HCT116 (cell line): ENCODE data around the gene EPG5. TPM values are rescaled to one million over a fixed set of nuclear protein-coding genes. Genes with fewer than 3 reads are reported as not detected.

Experiments
- ATAC-seq: fragments of 200-7000 bp; cut with Tn5 transposase; 2 replicates; pipeline ENCODE4 v1.9.1; 2020; ENCODE audit warnings: mild to moderate bottlenecking, moderate library complexity
- BruUV-seq: library from RNA; stranded (reverse); fragments of 400-500 nt; replicated peaks from 2 replicates; lab custom pipeline; 2021; lab: Mats Ljungman, UMichigan
- CTCF ChIA-PET: fragments of 300-600 bp; sonication (Branson Sonifier 250); formaldehyde crosslinking; loops from one replicate; lab custom pipeline; 2021; ENCODE audit warnings: antibody characterized with exemption; lab: Charles Lee
- POLR2A ChIA-PET: fragments of 300-600, 350-600 bp; sonication (Branson Sonifier 250); formaldehyde crosslinking; loops from one replicate; lab custom pipeline; 2021; ENCODE audit warnings: antibody characterized with exemption; lab: Charles Lee
- RAD21 ChIA-PET, 2 experiments: fragments of 300-600 bp; sonication (Branson Sonifier 250); formaldehyde crosslinking; loops; one replicate each; lab custom pipeline; 2023; ENCODE audit warnings: low total read pairs in 2 of 2; ENCODE audit not compliant: uncharacterized antibody in 2 of 2, unreplicated experiment in 2 of 2, low non-redundant PET in 1 of 2; lab: Charles Lee
- DNase-seq: peaks from one replicate; pipeline ENCODE4 v3.0.0-alpha.2; 2010; ENCODE audit warnings: low read depth, low spot score
- H2AFZ ChIP-seq: fragments of 200-600 bp; shearing (Covaris generic), sonication (generic); 2 replicates; pipeline ENCODE4 v1.6.1; 2017; ENCODE audit warnings: low read depth, mixed run types, mixed read lengths, antibody characterized with exemption, low read length; ENCODE audit not compliant: poor library complexity, severe bottlenecking
- H3K27ac ChIP-seq: 2 replicates; pipeline ENCODE4 v1.5.1; 2012; ENCODE audit warnings: low read depth, low read length
- H3K27me3 ChIP-seq: fragments of 200-600 bp; sonication (generic); 2 replicates; pipeline ENCODE4 v1.6.1; 2016; ENCODE audit warnings: mixed run types, low read length, mixed read lengths; ENCODE audit not compliant: insufficient read depth
- H3K36me3 ChIP-seq, 2 experiments: fragments of 200-500 bp in 1 of 2; fragments of 200-600 bp in 1 of 2; sonication (Bioruptor generic) in 1 of 2; sonication (generic) in 1 of 2; 2 replicates each; pipeline versions ENCODE4 v1.5.1 to v1.6.1; 2014 to 2016; ENCODE audit warnings: low read length in 2 of 2, inconsistent platforms in 1 of 2, mixed read lengths in 1 of 2, mixed run types in 1 of 2; ENCODE audit not compliant: insufficient read depth in 2 of 2, control insufficient read depth in 1 of 2
- H3K4me1 ChIP-seq, 2 experiments: fragments of 200-600 bp in 1 of 2; sonication (generic) in 1 of 2; 2 replicates each; pipeline versions ENCODE4 v1.5.1 to v1.6.1; 2012 to 2017; ENCODE audit warnings: low read length in 2 of 2, inconsistent platforms in 1 of 2, mild to moderate bottlenecking in 1 of 2, mixed read lengths in 1 of 2, mixed run types in 1 of 2, moderate library complexity in 1 of 2; ENCODE audit not compliant: insufficient read depth in 2 of 2, control insufficient read depth in 1 of 2
- H3K4me2 ChIP-seq: fragments of 200-600 bp; sonication (generic); 2 replicates; pipeline ENCODE4 v1.6.1; 2017; ENCODE audit warnings: mixed run types, low read length, mixed read lengths
- H3K4me3 ChIP-seq, 2 experiments: fragments of 200-600 bp in 1 of 2; sonication (generic) in 1 of 2; replicated peaks in 1 of 2; 2 replicates each; pipeline ENCODE4 v1.5.1; 2011 to 2016; ENCODE audit warnings: low read length in 2 of 2, control low read depth in 1 of 2, low read depth in 1 of 2, mild to moderate bottlenecking in 1 of 2, mixed read lengths in 1 of 2, mixed run types in 1 of 2
- H3K79me2 ChIP-seq: fragments of 200-600 bp; sonication (generic); 2 replicates; pipeline ENCODE4 v1.6.1; 2017; ENCODE audit warnings: mild to moderate bottlenecking, mixed run types, low read length, moderate library complexity, mixed read lengths; ENCODE audit not compliant: insufficient read depth
- H3K9ac ChIP-seq: fragments of 200-600 bp; sonication (generic); 2 replicates; pipeline ENCODE4 v1.6.1; 2016; ENCODE audit warnings: low read length, mixed read lengths
- H3K9me2 ChIP-seq: fragments of 200-600 bp; sonication (generic), shearing (Covaris generic); 2 replicates; pipeline ENCODE4 v1.6.1; 2017; ENCODE audit warnings: mixed run types, mild to moderate bottlenecking, moderate library complexity; ENCODE audit not compliant: insufficient read depth
- H3K9me3 ChIP-seq, 2 experiments: fragments of 200-500 bp in 1 of 2; fragments of 200-600 bp in 1 of 2; sonication (Bioruptor generic) in 1 of 2; sonication (generic) in 1 of 2; 2 replicates each; pipeline ENCODE4 v1.6.1; 2014 to 2017; ENCODE audit warnings: low read length in 2 of 2, mixed read lengths in 2 of 2, inconsistent platforms in 1 of 2, low read depth in 1 of 2, mild to moderate bottlenecking in 1 of 2, mixed run types in 1 of 2, moderate library complexity in 1 of 2; ENCODE audit not compliant: control insufficient read depth in 1 of 2, insufficient read depth in 1 of 2
- H4K20me1 ChIP-seq: fragments of 200-600 bp; sonication (generic), shearing (Covaris generic); 2 replicates; pipeline ENCODE4 v1.6.1; 2017; ENCODE audit warnings: mixed run types, mild to moderate bottlenecking, moderate library complexity; ENCODE audit not compliant: insufficient read depth
- CEBPB ChIP-seq: IDR thresholded peaks from 2 replicates; pipeline ENCODE4 v1.6.1; 2012; ENCODE audit warnings: low read depth
- EGR1 ChIP-seq: IDR thresholded peaks from 2 replicates; pipeline ENCODE4 v1.6.1; 2012; ENCODE audit warnings: low read depth
- ELF1 ChIP-seq: IDR thresholded peaks from 2 replicates; pipeline ENCODE4 v1.6.1; 2012; ENCODE audit warnings: low read depth, borderline replicate concordance
- EZH2 ChIP-seq: fragments of 200-600 bp; sonication (generic); IDR thresholded peaks from 2 replicates; pipeline ENCODE4 v1.6.1; 2017; ENCODE audit warnings: antibody characterized with exemption, mixed run types
- JUND ChIP-seq: IDR thresholded peaks from 2 replicates; pipeline ENCODE4 v1.6.1; 2012
- SP1 ChIP-seq: IDR thresholded peaks from 2 replicates; pipeline ENCODE4 v1.6.1; 2012; ENCODE audit warnings: low read depth
- TCF7L2 ChIP-seq: IDR thresholded peaks from 2 replicates; pipeline ENCODE4 v1.7.0; 2011; ENCODE audit warnings: borderline replicate concordance, inconsistent platforms; ENCODE audit not compliant: insufficient read depth, insufficient read length; ENCODE audit errors: extremely low read depth
- YY1 ChIP-seq: IDR thresholded peaks from 2 replicates; pipeline ENCODE4 v1.6.1; 2011; ENCODE audit warnings: low read length, low read depth, moderate library complexity, mild to moderate bottlenecking; ENCODE audit not compliant: insufficient replicate concordance; ENCODE audit errors: extremely low read depth
- intact Hi-C: fragments of 100-400 bp; cut with micrococcal nuclease; formaldehyde crosslinking; loops from 2 replicates; pipeline ENCODE4 v1.10.0; 2022
- total RNA-seq: library from RNA; stranded (reverse); gene quantifications from one replicate; pipeline ENCODE4 v1.2.1, GENCODE V29; 2021; ENCODE audit not compliant: unreplicated experiment
- TF ChIP-seq, protein P1 (sequence below), 3 experiments: fragments of 200-600 bp in 1 of 3; sonication (generic) in 1 of 3; IDR thresholded peaks in 2 of 3; conservative IDR thresholded peaks in 1 of 3; 2 replicates each; pipeline ENCODE4 v1.5.1; 2012 to 2017; ENCODE audit warnings: low read depth in 2 of 3, low read length in 2 of 3, antibody characterized with exemption in 1 of 3, borderline replicate concordance in 1 of 3, control low read depth in 1 of 3, mild to moderate bottlenecking in 1 of 3, mixed read lengths in 1 of 3, mixed run types in 1 of 3, moderate library complexity in 1 of 3; ENCODE audit not compliant: insufficient read depth in 1 of 3
- TF ChIP-seq, protein P2 (sequence below): IDR thresholded peaks from 2 replicates; pipeline ENCODE4 v1.6.1; 2011; ENCODE audit warnings: mild to moderate bottlenecking, low read length, moderate library complexity; ENCODE audit not compliant: insufficient replicate concordance; ENCODE audit errors: extremely low read depth
- TF ChIP-seq, protein P3 (sequence below): IDR thresholded peaks from 2 replicates; pipeline ENCODE4 v1.6.1; 2012
- TF ChIP-seq, protein P4 (sequence below): IDR thresholded peaks from 2 replicates; pipeline ENCODE4 v1.6.1; 2012
- TF ChIP-seq, protein P5 (sequence below): IDR thresholded peaks from 2 replicates; pipeline ENCODE4 v1.6.1; 2012; ENCODE audit warnings: low read depth

Gene EPG5
- total RNA-seq, 1 experiment from 2014 or later = 12.9 TPM

DNA sequence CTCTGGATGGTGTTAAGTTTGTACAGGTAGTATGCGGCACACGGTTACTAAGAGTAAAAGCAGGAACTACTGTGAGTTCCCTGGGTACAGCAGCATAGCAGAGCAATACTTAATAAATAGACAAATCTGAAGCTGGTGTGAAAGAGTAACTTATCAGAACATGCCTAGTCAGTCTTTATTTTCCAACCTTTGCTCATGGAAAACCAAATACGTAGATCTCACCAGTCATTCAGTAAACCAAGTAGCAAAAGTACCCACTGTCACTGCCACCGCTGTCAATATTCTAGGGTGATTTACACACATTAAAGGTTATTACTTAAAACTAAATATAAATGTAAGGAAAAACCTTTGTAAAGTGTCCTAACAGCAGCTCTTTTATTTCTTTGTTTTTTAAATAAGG lies 106.6 kb downstream of the EPG5 start (continued):
- TF ChIP-seq, protein P1, sequence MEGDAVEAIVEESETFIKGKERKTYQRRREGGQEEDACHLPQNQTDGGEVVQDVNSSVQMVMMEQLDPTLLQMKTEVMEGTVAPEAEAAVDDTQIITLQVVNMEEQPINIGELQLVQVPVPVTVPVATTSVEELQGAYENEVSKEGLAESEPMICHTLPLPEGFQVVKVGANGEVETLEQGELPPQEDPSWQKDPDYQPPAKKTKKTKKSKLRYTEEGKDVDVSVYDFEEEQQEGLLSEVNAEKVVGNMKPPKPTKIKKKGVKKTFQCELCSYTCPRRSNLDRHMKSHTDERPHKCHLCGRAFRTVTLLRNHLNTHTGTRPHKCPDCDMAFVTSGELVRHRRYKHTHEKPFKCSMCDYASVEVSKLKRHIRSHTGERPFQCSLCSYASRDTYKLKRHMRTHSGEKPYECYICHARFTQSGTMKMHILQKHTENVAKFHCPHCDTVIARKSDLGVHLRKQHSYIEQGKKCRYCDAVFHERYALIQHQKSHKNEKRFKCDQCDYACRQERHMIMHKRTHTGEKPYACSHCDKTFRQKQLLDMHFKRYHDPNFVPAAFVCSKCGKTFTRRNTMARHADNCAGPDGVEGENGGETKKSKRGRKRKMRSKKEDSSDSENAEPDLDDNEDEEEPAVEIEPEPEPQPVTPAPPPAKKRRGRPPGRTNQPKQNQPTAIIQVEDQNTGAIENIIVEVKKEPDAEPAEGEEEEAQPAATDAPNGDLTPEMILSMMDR (IDR thresholded peaks at IDR 0.05 in 2 of 3, conservative IDR thresholded peaks at IDR 0.05 in 1 of 3; ENCODE audit: borderline replicate concordance in 1 of 3, insufficient read depth in 1 of 3, low read depth in 2 of 3, low read length in 2 of 3) = no peak
- no peak for TF ChIP-seq JUND
- TF ChIP-seq, protein P2, sequence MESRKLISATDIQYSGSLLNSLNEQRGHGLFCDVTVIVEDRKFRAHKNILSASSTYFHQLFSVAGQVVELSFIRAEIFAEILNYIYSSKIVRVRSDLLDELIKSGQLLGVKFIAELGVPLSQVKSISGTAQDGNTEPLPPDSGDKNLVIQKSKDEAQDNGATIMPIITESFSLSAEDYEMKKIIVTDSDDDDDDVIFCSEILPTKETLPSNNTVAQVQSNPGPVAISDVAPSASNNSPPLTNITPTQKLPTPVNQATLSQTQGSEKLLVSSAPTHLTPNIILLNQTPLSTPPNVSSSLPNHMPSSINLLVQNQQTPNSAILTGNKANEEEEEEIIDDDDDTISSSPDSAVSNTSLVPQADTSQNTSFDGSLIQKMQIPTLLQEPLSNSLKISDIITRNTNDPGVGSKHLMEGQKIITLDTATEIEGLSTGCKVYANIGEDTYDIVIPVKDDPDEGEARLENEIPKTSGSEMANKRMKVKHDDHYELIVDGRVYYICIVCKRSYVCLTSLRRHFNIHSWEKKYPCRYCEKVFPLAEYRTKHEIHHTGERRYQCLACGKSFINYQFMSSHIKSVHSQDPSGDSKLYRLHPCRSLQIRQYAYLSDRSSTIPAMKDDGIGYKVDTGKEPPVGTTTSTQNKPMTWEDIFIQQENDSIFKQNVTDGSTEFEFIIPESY = no peak
- TF ChIP-seq, all 23 proteins: peak for 0

DNA sequence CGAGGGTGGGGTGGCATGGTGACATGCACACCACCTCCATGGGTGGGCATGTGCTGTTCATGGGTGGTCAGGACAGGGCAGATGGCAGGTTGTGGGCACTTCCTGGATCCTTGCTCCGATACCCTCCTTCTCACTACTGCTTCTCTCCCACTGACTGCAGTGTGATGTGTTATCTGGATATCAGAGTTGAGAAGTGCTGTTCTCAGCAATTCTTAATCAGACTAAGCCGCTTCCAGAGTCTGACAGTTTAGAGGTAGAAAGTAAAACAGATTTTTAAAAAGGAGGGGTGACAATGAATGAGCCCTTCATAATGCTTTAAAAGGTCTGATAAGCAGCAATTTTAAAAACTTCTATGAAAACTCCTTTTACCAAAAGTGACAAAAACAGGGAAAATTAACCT lies 107.8 kb downstream of the EPG5 start:
- Histone ChIP-seq H3K27ac (no peak overlapping the region), H3K4me2 (no peak overlapping the region), H3K9me3 (no peaks in the 10 kb centered on the region), H3K4me3 (no peak overlapping the region), H3K36me3 (peaks cover 0 to 2% of the 10 kb centered on the region in 2 experiments; a peak in 3 of 4 replicates), H3K79me2 (no peaks in the 10 kb centered on the region), H2AFZ (no peak overlapping the region), H3K4me1 (no peaks in the 10 kb centered on the region), H3K9ac (no peak overlapping the region), H3K9me2 (no peaks in the 10 kb centered on the region), H3K27me3 (no peaks in the 10 kb centered on the region), H4K20me1 (no peaks in the 10 kb centered on the region)
- DNase-seq = no peak
- intact Hi-C loops = loop anchor here (5.0 kb wide), 1 partner anchor 48 kb away; no protein-coding TSS in a partner anchor
- ChIA-PET RAD21 (no interaction called here), CTCF (no interaction called here), POLR2A (no interaction called here)
- no peak for ATAC-seq
- TF ChIP-seq, protein P3, sequence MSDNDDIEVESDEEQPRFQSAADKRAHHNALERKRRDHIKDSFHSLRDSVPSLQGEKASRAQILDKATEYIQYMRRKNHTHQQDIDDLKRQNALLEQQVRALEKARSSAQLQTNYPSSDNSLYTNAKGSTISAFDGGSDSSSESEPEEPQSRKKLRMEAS = no peak
- TF ChIP-seq TCF7L2 (no peak), ELF1 (no peak), EZH2 (no peak), YY1 (no peak), EGR1 (no peak), CEBPB (no peak), SP1 (no peak)
- TF ChIP-seq, protein P4, sequence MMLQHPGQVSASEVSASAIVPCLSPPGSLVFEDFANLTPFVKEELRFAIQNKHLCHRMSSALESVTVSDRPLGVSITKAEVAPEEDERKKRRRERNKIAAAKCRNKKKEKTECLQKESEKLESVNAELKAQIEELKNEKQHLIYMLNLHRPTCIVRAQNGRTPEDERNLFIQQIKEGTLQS = no peak
- TF ChIP-seq, protein P5, sequence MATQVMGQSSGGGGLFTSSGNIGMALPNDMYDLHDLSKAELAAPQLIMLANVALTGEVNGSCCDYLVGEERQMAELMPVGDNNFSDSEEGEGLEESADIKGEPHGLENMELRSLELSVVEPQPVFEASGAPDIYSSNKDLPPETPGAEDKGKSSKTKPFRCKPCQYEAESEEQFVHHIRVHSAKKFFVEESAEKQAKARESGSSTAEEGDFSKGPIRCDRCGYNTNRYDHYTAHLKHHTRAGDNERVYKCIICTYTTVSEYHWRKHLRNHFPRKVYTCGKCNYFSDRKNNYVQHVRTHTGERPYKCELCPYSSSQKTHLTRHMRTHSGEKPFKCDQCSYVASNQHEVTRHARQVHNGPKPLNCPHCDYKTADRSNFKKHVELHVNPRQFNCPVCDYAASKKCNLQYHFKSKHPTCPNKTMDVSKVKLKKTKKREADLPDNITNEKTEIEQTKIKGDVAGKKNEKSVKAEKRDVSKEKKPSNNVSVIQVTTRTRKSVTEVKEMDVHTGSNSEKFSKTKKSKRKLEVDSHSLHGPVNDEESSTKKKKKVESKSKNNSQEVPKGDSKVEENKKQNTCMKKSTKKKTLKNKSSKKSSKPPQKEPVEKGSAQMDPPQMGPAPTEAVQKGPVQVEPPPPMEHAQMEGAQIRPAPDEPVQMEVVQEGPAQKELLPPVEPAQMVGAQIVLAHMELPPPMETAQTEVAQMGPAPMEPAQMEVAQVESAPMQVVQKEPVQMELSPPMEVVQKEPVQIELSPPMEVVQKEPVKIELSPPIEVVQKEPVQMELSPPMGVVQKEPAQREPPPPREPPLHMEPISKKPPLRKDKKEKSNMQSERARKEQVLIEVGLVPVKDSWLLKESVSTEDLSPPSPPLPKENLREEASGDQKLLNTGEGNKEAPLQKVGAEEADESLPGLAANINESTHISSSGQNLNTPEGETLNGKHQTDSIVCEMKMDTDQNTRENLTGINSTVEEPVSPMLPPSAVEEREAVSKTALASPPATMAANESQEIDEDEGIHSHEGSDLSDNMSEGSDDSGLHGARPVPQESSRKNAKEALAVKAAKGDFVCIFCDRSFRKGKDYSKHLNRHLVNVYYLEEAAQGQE = no peak
- no TSS peak for BruUV-seq
